Activated CD4-positive, alpha-beta T cell treated with anti-CD3 and anti-CD28 coated beads for 36 hours (primary cell): Measurements from ENCODE around the gene DCX. TPM values are rescaled to one million over a fixed set of nuclear protein-coding genes. Genes with fewer than 3 reads are reported as not detected.

Source experiments
- ATAC-seq: fragments of 200-7000 bp; cut with Tn5 transposase; one replicate; pipeline ENCODE4 v1.10.0; 2021; ENCODE audit warnings: mild to moderate bottlenecking, moderate library complexity
- CTCF ChIA-PET: fragments of 350-600 bp; sonication (Branson Sonifier 250); formaldehyde crosslinking; loops from one replicate; lab custom pipeline; 2021; ENCODE audit warnings: antibody characterized with exemption; lab: Charles Lee
- POLR2A ChIA-PET: fragments of 350-600 bp; sonication (Branson Sonifier 250); formaldehyde crosslinking; loops from one replicate; lab custom pipeline; 2021; ENCODE audit warnings: antibody characterized with exemption, inconsistent platforms; lab: Charles Lee
- DNase-seq: peaks from one replicate; pipeline ENCODE4 v3.0.0-alpha.2; 2020
- H3K27ac Mint-ChIP-seq: one replicate; pipeline ENCODE4 v1.8.0; 2021; ENCODE audit warnings: mixed read lengths
- H3K27me3 Mint-ChIP-seq: one replicate; pipeline ENCODE4 v1.8.0; 2021; ENCODE audit warnings: mixed read lengths
- H3K36me3 Mint-ChIP-seq: one replicate; pipeline ENCODE4 v1.8.0; 2021; ENCODE audit warnings: low read depth, mixed read lengths
- H3K4me1 Mint-ChIP-seq: one replicate; pipeline ENCODE4 v1.8.0; 2021; ENCODE audit warnings: mixed read lengths
- H3K4me3 Mint-ChIP-seq: one replicate; pipeline ENCODE4 v1.8.0; 2021; ENCODE audit warnings: mild to moderate bottlenecking, moderate library complexity, mixed read lengths
- H3K9me3 Mint-ChIP-seq: one replicate; pipeline ENCODE4 v1.8.0; 2021; ENCODE audit warnings: low read depth, mixed read lengths
- intact Hi-C, 2 experiments: fragments of 100-400 bp; cut with DNase I in 1 of 2; cut with micrococcal nuclease in 1 of 2; formaldehyde crosslinking; loops; one replicate each; pipeline versions ENCODE4 v1.14.2 to v1.15.1; 2022 to 2024; cut with DNase I, micrococcal nuclease
- total RNA-seq, 2 experiments: library from RNA; stranded (reverse); gene quantifications; one replicate each; pipeline ENCODE4 v1.2.3, GENCODE V29; 2021

DCX gene
- total RNA-seq, 2 experiments from 2014 or later = not detected

GRCh38 chrX:111407948-111408347, 4.0 kb downstream of the DCX start:
- ATAC-seq (no peak), DNase-seq (no peak)
- peaks cover 3% of the 10 kb centered on the region for H3K27me3 Mint-ChIP-seq
- H3K9me3 Mint-ChIP-seq = no peaks in the 10 kb centered on the region
- intact Hi-C loops = no loop called here
- no peak overlapping the region for H3K4me3 Mint-ChIP-seq
- no peak overlapping the region for H3K27ac Mint-ChIP-seq
- ChIA-PET CTCF (no interaction called here), POLR2A (no interaction called here)
- H3K4me1 Mint-ChIP-seq = no peaks in the 10 kb centered on the region
- H3K36me3 Mint-ChIP-seq = no peaks in the 10 kb centered on the region

GRCh38 chrX:111402344-111402743, 9.6 kb downstream of the DCX start:
- H3K9me3 Mint-ChIP-seq = no peaks in the 10 kb centered on the region
- ATAC-seq (no peak), DNase-seq (no peak)
- H3K4me1 Mint-ChIP-seq = no peaks in the 10 kb centered on the region
- no peak overlapping the region for H3K4me3 Mint-ChIP-seq
- CTCF ChIA-PET = no interaction called here
- intact Hi-C loops = no loop called here
- POLR2A ChIA-PET = no interaction called here
- no peaks in the 10 kb centered on the region for H3K36me3 Mint-ChIP-seq
- peaks cover 2% of the 10 kb centered on the region for H3K27me3 Mint-ChIP-seq
- H3K27ac Mint-ChIP-seq = no peak overlapping the region

- Mint-ChIP-seq H3K4me3 (no peak overlapping the region), H3K36me3 (no peaks in the 10 kb centered on the region), H3K4me1 (no peaks in the 10 kb centered on the region), H3K27me3 (no peaks in the 10 kb centered on the region), H3K9me3 (no peaks in the 10 kb centered on the region), H3K27ac (no peak overlapping the region)
- ChIA-PET POLR2A (no interaction called here), CTCF (no interaction called here)
- intact Hi-C loops = no loop called here
- ATAC-seq (no peak), DNase-seq (no peak)
Measured at GRCh38 chrX:111395149-111395548, 16.8 kb downstream of the DCX start.

- H3K36me3 Mint-ChIP-seq = no peaks in the 10 kb centered on the region
- POLR2A ChIA-PET = no interaction called here
- no peak for DNase-seq
- no peaks in the 10 kb centered on the region for H3K27me3 Mint-ChIP-seq
- no peaks in the 10 kb centered on the region for H3K9me3 Mint-ChIP-seq
- no peak overlapping the region for H3K4me3 Mint-ChIP-seq
- no peaks in the 10 kb centered on the region for H3K4me1 Mint-ChIP-seq
- intact Hi-C loops = no loop called here
- CTCF ChIA-PET = no interaction called here
- no peak for ATAC-seq
- H3K27ac Mint-ChIP-seq = no peak overlapping the region
Measured at GRCh38 chrX:111394569-111394968, 17.4 kb downstream of the DCX start.

GRCh38 chrX:111387470-111388070, 24.4 kb downstream of the DCX start:
- Mint-ChIP-seq H3K4me3 (no peak overlapping the region), H3K27me3 (no peaks in the 10 kb centered on the region), H3K9me3 (no peaks in the 10 kb centered on the region), H3K4me1 (no peaks in the 10 kb centered on the region), H3K36me3 (no peaks in the 10 kb centered on the region), H3K27ac (no peak overlapping the region)
- intact Hi-C loops = no loop called here
- POLR2A ChIA-PET = no interaction called here
- no peak for DNase-seq
- no peak for ATAC-seq
- CTCF ChIA-PET = no interaction called here

- H3K27ac Mint-ChIP-seq = no peak overlapping the region
- ChIA-PET POLR2A (no interaction called here), CTCF (no interaction called here)
- intact Hi-C loops = no loop called here
- H3K4me1 Mint-ChIP-seq = no peaks in the 10 kb centered on the region
- H3K4me3 Mint-ChIP-seq = no peak overlapping the region
- ATAC-seq = no peak
- no peaks in the 10 kb centered on the region for H3K36me3 Mint-ChIP-seq
- H3K27me3 Mint-ChIP-seq = no peaks in the 10 kb centered on the region
- no peaks in the 10 kb centered on the region for H3K9me3 Mint-ChIP-seq
- no peak for DNase-seq
Measured at GRCh38 chrX:111386615-111387233, 25.3 kb downstream of the DCX start.

- POLR2A ChIA-PET = no interaction called here
- Mint-ChIP-seq H3K27me3 (no peaks in the 10 kb centered on the region), H3K4me3 (no peak overlapping the region), H3K9me3 (no peaks in the 10 kb centered on the region), H3K27ac (no peak overlapping the region), H3K4me1 (no peaks in the 10 kb centered on the region), H3K36me3 (no peaks in the 10 kb centered on the region)
- ATAC-seq = no peak
- CTCF ChIA-PET = no interaction called here
- intact Hi-C loops = no loop called here
- no peak for DNase-seq
Measured at GRCh38 chrX:111386077-111386476, 25.9 kb downstream of the DCX start.

GRCh38 chrX:111382277-111382676, 29.7 kb downstream of the DCX start:
- Mint-ChIP-seq H3K4me3 (no peak overlapping the region), H3K9me3 (no peaks in the 10 kb centered on the region), H3K27me3 (no peaks in the 10 kb centered on the region), H3K4me1 (no peaks in the 10 kb centered on the region), H3K27ac (no peak overlapping the region), H3K36me3 (no peaks in the 10 kb centered on the region)
- ChIA-PET POLR2A (no interaction called here), CTCF (no interaction called here)
- ATAC-seq (no peak), DNase-seq (no peak)
- intact Hi-C loops = no loop called here

GRCh38 chrX:111376897-111377578, 35.0 kb downstream of the DCX start:
- ChIA-PET CTCF (no interaction called here), POLR2A (interaction anchor here (0.6 kb wide), 1 partner anchor 28 kb away, joined by 3 read pairs; no protein-coding TSS in a partner anchor)
- ATAC-seq (no peak), DNase-seq (no peak)
- intact Hi-C loops = no loop called here
- Mint-ChIP-seq H3K27me3 (no peaks in the 10 kb centered on the region), H3K27ac (no peak overlapping the region), H3K4me1 (no peaks in the 10 kb centered on the region), H3K36me3 (no peaks in the 10 kb centered on the region), H3K9me3 (no peaks in the 10 kb centered on the region), H3K4me3 (no peak overlapping the region)

GRCh38 chrX:111376486-111376885, 35.5 kb downstream of the DCX start:
- Mint-ChIP-seq H3K27me3 (no peaks in the 10 kb centered on the region), H3K27ac (no peak overlapping the region), H3K9me3 (no peaks in the 10 kb centered on the region), H3K36me3 (no peaks in the 10 kb centered on the region), H3K4me1 (no peaks in the 10 kb centered on the region), H3K4me3 (no peak overlapping the region)
- intact Hi-C loops = no loop called here
- DNase-seq (no peak), ATAC-seq (no peak)
- ChIA-PET CTCF (no interaction called here), POLR2A (no interaction called here)

GRCh38 chrX:111375747-111376146, 36.2 kb downstream of the DCX start:
- intact Hi-C loops = no loop called here
- Mint-ChIP-seq H3K27ac (no peak overlapping the region), H3K36me3 (no peaks in the 10 kb centered on the region), H3K27me3 (no peaks in the 10 kb centered on the region), H3K9me3 (no peaks in the 10 kb centered on the region), H3K4me3 (no peak overlapping the region), H3K4me1 (no peaks in the 10 kb centered on the region)
- DNase-seq (no peak), ATAC-seq (no peak)
- ChIA-PET POLR2A (no interaction called here), CTCF (no interaction called here)

GRCh38 chrX:111372086-111372485, 39.9 kb downstream of the DCX start:
- ATAC-seq (no peak), DNase-seq (no peak)
- Mint-ChIP-seq H3K27ac (no peak overlapping the region), H3K9me3 (no peaks in the 10 kb centered on the region), H3K36me3 (no peaks in the 10 kb centered on the region), H3K4me1 (no peaks in the 10 kb centered on the region), H3K4me3 (no peak overlapping the region), H3K27me3 (no peaks in the 10 kb centered on the region)
- POLR2A ChIA-PET = no interaction called here
- CTCF ChIA-PET = no interaction called here
- intact Hi-C loops = no loop called here
